ENCODE data around the gene HIVEP1.

Gene HIVEP1

GRCh38 chr6:12200761-12201160, 188.6 kb downstream of the HIVEP1 start:
- DNase-seq (ENCODE audit: extremely low spot score): no peak
- CTCF ChIA-PET: no interaction called here
- TF ChIP-seq PKNOX1 (IDR thresholded peaks at IDR 0.05) (0 out of 2 replicates have a peak, but pooled peaks have one; percentile 18), L3MBTL2 (conservative IDR thresholded peaks at IDR 0.05) (no peak)
- POLR2A ChIA-PET: no interaction called here

- TF ChIP-seq FOXA1 (IDR thresholded peaks at IDR 0.05) (no peak), L3MBTL2 (conservative IDR thresholded peaks at IDR 0.05) (no peak), ARNT (IDR thresholded peaks at IDR 0.05) (no peak), HDGF (IDR thresholded peaks at IDR 0.05; ENCODE audit: borderline replicate concordance) (no peak), PKNOX1 (IDR thresholded peaks at IDR 0.05) (no peak), FOXM1 (IDR thresholded peaks at IDR 0.05; ENCODE audit: borderline replicate concordance) (no peak), TARDBP (IDR thresholded peaks at IDR 0.05) (no peak), ELF4 (IDR thresholded peaks at IDR 0.05) (no peak), BHLHE40 (IDR thresholded peaks at IDR 0.05; ENCODE audit: borderline replicate concordance) (no peak), SP1 (IDR thresholded peaks at IDR 0.05) (no peak), CTBP1 (IDR thresholded peaks at IDR 0.05; ENCODE audit: borderline replicate concordance) (no peak), NFRKB (IDR thresholded peaks at IDR 0.05) (no peak), LEF1 (IDR thresholded peaks at IDR 0.05; ENCODE audit: borderline replicate concordance) (no peak), ZNF384 (IDR thresholded peaks at IDR 0.05) (no peak), SUZ12 (IDR thresholded peaks at IDR 0.05) (no peak), FOXK2 (IDR thresholded peaks at IDR 0.05) (no peak)
- DNase-seq (ENCODE audit: extremely low spot score): no peak
- CTCF ChIA-PET: no interaction called here
- POLR2A ChIA-PET: no interaction called here
Measured at GRCh38 chr6:12203001-12203400, 190.9 kb downstream of the HIVEP1 start.

GRCh38 chr6:12208190-12208589, 196.1 kb downstream of the HIVEP1 start:
- ChIA-PET POLR2A (no interaction called here), CTCF (no interaction called here)
- TF ChIP-seq HDGF (IDR thresholded peaks at IDR 0.05; ENCODE audit: borderline replicate concordance): no peak
- TF ChIP-seq BHLHE40 (IDR thresholded peaks at IDR 0.05; ENCODE audit: borderline replicate concordance): no peak
- TF ChIP-seq SP1 (IDR thresholded peaks at IDR 0.05): no peak
- TF ChIP-seq FOXM1 (IDR thresholded peaks at IDR 0.05; ENCODE audit: borderline replicate concordance): no peak
- no peak for TF ChIP-seq ARNT (IDR thresholded peaks at IDR 0.05)
- no peak for TF ChIP-seq FOXK2 (IDR thresholded peaks at IDR 0.05)
- TF ChIP-seq LEF1 (IDR thresholded peaks at IDR 0.05; ENCODE audit: borderline replicate concordance): no peak
- TF ChIP-seq ELF4 (IDR thresholded peaks at IDR 0.05): no peak
- TF ChIP-seq SUZ12 (IDR thresholded peaks at IDR 0.05): no peak
- TF ChIP-seq NFRKB (IDR thresholded peaks at IDR 0.05): no peak
- no peak for TF ChIP-seq FOXA1 (IDR thresholded peaks at IDR 0.05)
- TF ChIP-seq L3MBTL2 (conservative IDR thresholded peaks at IDR 0.05): no peak
- no peak for TF ChIP-seq TARDBP (IDR thresholded peaks at IDR 0.05)
- no peak for TF ChIP-seq PKNOX1 (IDR thresholded peaks at IDR 0.05)
- TF ChIP-seq ZNF384 (IDR thresholded peaks at IDR 0.05): no peak
- TF ChIP-seq CTBP1 (IDR thresholded peaks at IDR 0.05; ENCODE audit: borderline replicate concordance): no peak
- DNase-seq (ENCODE audit: extremely low spot score): no peak

GRCh38 chr6:12208673-12209072, 196.6 kb downstream of the HIVEP1 start:
- ChIA-PET CTCF (no interaction called here), POLR2A (no interaction called here)
- no peak for TF ChIP-seq FOXK2 (IDR thresholded peaks at IDR 0.05)
- no peak for TF ChIP-seq SP1 (IDR thresholded peaks at IDR 0.05)
- no peak for DNase-seq (ENCODE audit: extremely low spot score)
